HepG2 (cell line): Measurements from ENCODE around the gene PIGBOS1. TPM values are rescaled to one million over a fixed set of nuclear protein-coding genes. Genes with fewer than 3 reads are reported as not detected.

Experiments used
- ATAC-seq: fragments of 200-7000 bp; cut with Tn5 transposase; 3 replicates; pipeline ENCODE4 v1.9.1; 2020; ENCODE audit warnings: mild to moderate bottlenecking, moderate library complexity
- BruUV-seq: library from RNA; stranded (reverse); fragments of 400-500 nt; replicated peaks from 2 replicates; lab custom pipeline; 2021; lab: Mats Ljungman, UMichigan
- CTCF ChIA-PET: fragments of 300-600 bp; formaldehyde crosslinking; extraction: SDS; loops from one replicate; lab custom pipeline; 2021; ENCODE audit warnings: low total read pairs, inconsistent platforms, low intra/inter-chr PET ratio; lab: Yijun Ruan, JAX
- POLR2A ChIA-PET: fragments of 350-600 bp; sonication (Branson Sonifier 250); formaldehyde crosslinking; loops from one replicate; lab custom pipeline; 2020; ENCODE audit warnings: antibody characterized with exemption, inconsistent platforms; lab: Yijun Ruan, JAX
- DNase-seq: peaks from one replicate; pipeline ENCODE4 v3.0.0-alpha.2; 2015; ENCODE audit warnings: low spot score
- FAIRE-seq: peaks from 3 replicates; lab custom pipeline; 2011; peaks lifted over from hg19 to GRCh38; lab: Jason Lieb, UNC
- H2AFZ ChIP-seq: one replicate; pipeline ENCODE4 v1.6.1; 2011; ENCODE audit warnings: low read length, inconsistent platforms
- H3K27ac ChIP-seq: fragments of 300-600 bp; 3 replicates; pipeline ENCODE4 v1.8.0; 2011; ENCODE audit warnings: mixed run types, mild to moderate bottlenecking, mixed read lengths, low read length, inconsistent platforms; ENCODE audit not compliant: insufficient read depth; ENCODE audit errors: extremely low read length
- H3K27me3 ChIP-seq, 2 experiments: fragments of 200-600 bp in 1 of 2; 2 replicates in 1 of 2; 3 replicates in 1 of 2; pipeline versions ENCODE4 v1.6.0 to v1.8.0; 2011; ENCODE audit warnings: low read length in 2 of 2, mild to moderate bottlenecking in 2 of 2, moderate library complexity in 2 of 2, inconsistent platforms in 1 of 2; ENCODE audit not compliant: insufficient read depth in 2 of 2, control insufficient read depth in 1 of 2
- H3K36me3 ChIP-seq, 2 experiments: fragments of 200-600 bp in 1 of 2; replicated peaks in 1 of 2; 2 replicates in 1 of 2; 3 replicates in 1 of 2; pipeline versions ENCODE4 v1.5.1 to v1.8.0; 2011; ENCODE audit warnings: low read length in 2 of 2, inconsistent platforms in 1 of 2; ENCODE audit not compliant: insufficient read depth in 2 of 2, control insufficient read depth in 1 of 2
- H3K4me1 ChIP-seq: 2 replicates; pipeline ENCODE4 v1.5.1; 2012; ENCODE audit warnings: low read length, inconsistent platforms; ENCODE audit not compliant: insufficient read depth
- H3K4me2 ChIP-seq: 2 replicates; pipeline ENCODE4 v1.6.0; 2011; ENCODE audit warnings: low read depth, low read length, inconsistent platforms
- H3K4me3 ChIP-seq, 3 experiments: fragments of 200-600 bp in 1 of 3; sonication (generic), shearing (Covaris generic) in 1 of 3; replicated peaks in 1 of 3; 2 replicates each; pipeline ENCODE4 v1.5.1; 2011 to 2016; ENCODE audit warnings: low read length in 3 of 3, inconsistent platforms in 2 of 3, low read depth in 2 of 3, mild to moderate bottlenecking in 2 of 3, control low read depth in 1 of 3, mixed read lengths in 1 of 3; ENCODE audit not compliant: insufficient read depth in 1 of 3
- H3K79me2 ChIP-seq: one replicate; pipeline ENCODE4 v1.6.1; 2011; ENCODE audit warnings: low read length, inconsistent platforms; ENCODE audit not compliant: insufficient read depth
- H3K9ac ChIP-seq: 2 replicates; pipeline ENCODE4 v1.6.0; 2011; ENCODE audit warnings: mild to moderate bottlenecking, low read depth, low read length, inconsistent platforms; ENCODE audit not compliant: insufficient read depth
- H3K9me3 ChIP-seq: 2 replicates; pipeline ENCODE4 v1.5.1; 2012; ENCODE audit warnings: mild to moderate bottlenecking, low read length
- H4K20me1 ChIP-seq: 2 replicates; pipeline ENCODE4 v1.6.0; 2011; ENCODE audit warnings: inconsistent platforms, mild to moderate bottlenecking, low read length, moderate library complexity; ENCODE audit not compliant: insufficient read depth
- ATF7 ChIP-seq, 2 experiments: fragments of 450-650 bp in 1 of 2; sonication (generic) in 1 of 2; formaldehyde crosslinking in 1 of 2; IDR thresholded peaks; 2 replicates each; pipeline versions ENCODE4 v1.4.0 to v1.6.1; 2016 to 2020; ENCODE audit warnings: antibody characterized with exemption in 1 of 2, mild to moderate bottlenecking in 1 of 2, missing genetic modification reagents in 1 of 2
- PCBP2 ChIP-seq: fragments of 200-400 bp; formaldehyde crosslinking; optimal IDR thresholded peaks from 2 replicates; pipeline ENCODE3; 2018; ENCODE audit warnings: low read length, low read depth; ENCODE audit not compliant: poor library complexity, severe bottlenecking
- PHB2 ChIP-seq: fragments of 450-650 bp; IDR thresholded peaks from 2 replicates; pipeline ENCODE4 v1.6.1; 2018; ENCODE audit not compliant: partially characterized antibody
- TOE1 ChIP-seq: sonication (generic); formaldehyde crosslinking; IDR thresholded peaks from 2 replicates; pipeline ENCODE4 v1.4.0; 2020; ENCODE audit warnings: mild to moderate bottlenecking, missing genetic modification reagents
- ZIK1 ChIP-seq: sonication (generic); formaldehyde crosslinking; IDR thresholded peaks from 2 replicates; pipeline ENCODE4 v1.5.0; 2020; ENCODE audit warnings: mild to moderate bottlenecking, low read depth, missing genetic modification reagents, borderline replicate concordance
- ZNF253 ChIP-seq: sonication (generic); formaldehyde crosslinking; IDR thresholded peaks from 2 replicates; pipeline ENCODE4 v1.8.0; 2022; ENCODE audit warnings: mild to moderate bottlenecking, missing genetic modification reagents, borderline replicate concordance
- WGBS: methylation state at CpG from one replicate; pipeline ENCODE4 v1.1.6; 2017; ENCODE audit warnings: low lambda C conversion rate; 5-methylcytosine and 5-hydroxymethylcytosine counted together
- in situ Hi-C: cut with HindIII; loops from 2 replicates; pipeline ENCODE4 v1.10.0; 2017; ENCODE audit warnings: low pct_unique_long_range_greater_than_20kb; ENCODE audit not compliant: extremely low pct_ligation_motif_present
- intact Hi-C: fragments of 100-400 bp; cut with micrococcal nuclease; formaldehyde crosslinking; loops from one replicate; pipeline ENCODE4 v1.10.0; 2022; ENCODE audit not compliant: unreplicated experiment
- polyA plus RNA-seq, 8 experiments: library from polyadenylated mRNA; depleted of rRNA in 3 of 8; stranded (reverse) in 7 of 8; unstranded in 1 of 8; fragments of >200 nt; fragmentation: Illumina TruSeq in 4 of 8; extraction: Trizol in 4 of 8; gene quantifications; 2 replicates each; pipeline versions ENCODE4 v1.2.1 to v1.2.3, GENCODE V29; 2011 to 2016; ENCODE audit warnings: low read depth in 4 of 8, missing spikeins in 1 of 8, mixed read lengths in 1 of 8; ENCODE audit not compliant: insufficient read depth in 1 of 8
- total RNA-seq, 5 experiments: library from RNA; depleted of rRNA; stranded (reverse); fragments of >200 nt; fragmentation: Illumina TruSeq; extraction: Trizol; gene quantifications; 2 replicates each; pipeline ENCODE4 v1.2.3, GENCODE V29; 2016; ENCODE audit warnings: low read depth in 1 of 5
- TF ChIP-seq, protein P1 (sequence below): sonication (generic); formaldehyde crosslinking; IDR thresholded peaks from 2 replicates; pipeline ENCODE4 v1.4.0; 2020; ENCODE audit warnings: missing genetic modification reagents

Gene PIGBOS1
- total and polyA plus RNA-seq, 2 of the 13 experiments (the other 11 are each of a cell fraction or from before 2014, with no cell fraction given), result 14.8 to 22.1 TPM

GRCh38 chr15:55277715-55278114 lies 41.2 kb downstream of the PIGBOS1 start:
- Histone ChIP-seq H3K9me3 (no peaks in the 10 kb centered on the region), H3K27ac (no peak overlapping the region), H3K4me3 (no peak overlapping the region), H3K79me2 (no peaks in the 10 kb centered on the region), H3K36me3 (no peaks in the 10 kb centered on the region), H3K4me1 (peaks cover 12% of the 10 kb centered on the region), H2AFZ (no peak overlapping the region), H3K27me3 (no peaks in the 10 kb centered on the region; a peak in 1 of 5 replicates), H4K20me1 (no peaks in the 10 kb centered on the region), H3K9ac (no peak overlapping the region), H3K4me2 (no peak overlapping the region)
- WGBS, result 80% methylated on average over 2 of the region's 2 CpGs
- in situ Hi-C loops (no loop called here), intact Hi-C loops (no loop called here)
- FAIRE-seq, result no peak
- no peak for ATAC-seq
- ChIA-PET CTCF (no interaction called here), POLR2A (no interaction called here)
- no peak for DNase-seq
- TF ChIP-seq PCBP2 (no peak), ZNF253 (CRISPR knock-in tag) (no peak), ATF7 (IDR thresholded peaks at IDR 0.05) (no peak), ATF7 (CRISPR knock-in tag; IDR thresholded peaks at IDR 0.05) (no peak), PHB2 (no peak), TOE1 (CRISPR knock-in tag) (no peak), ZIK1 (CRISPR knock-in tag) (no peak)
- TF ChIP-seq, protein P1, sequence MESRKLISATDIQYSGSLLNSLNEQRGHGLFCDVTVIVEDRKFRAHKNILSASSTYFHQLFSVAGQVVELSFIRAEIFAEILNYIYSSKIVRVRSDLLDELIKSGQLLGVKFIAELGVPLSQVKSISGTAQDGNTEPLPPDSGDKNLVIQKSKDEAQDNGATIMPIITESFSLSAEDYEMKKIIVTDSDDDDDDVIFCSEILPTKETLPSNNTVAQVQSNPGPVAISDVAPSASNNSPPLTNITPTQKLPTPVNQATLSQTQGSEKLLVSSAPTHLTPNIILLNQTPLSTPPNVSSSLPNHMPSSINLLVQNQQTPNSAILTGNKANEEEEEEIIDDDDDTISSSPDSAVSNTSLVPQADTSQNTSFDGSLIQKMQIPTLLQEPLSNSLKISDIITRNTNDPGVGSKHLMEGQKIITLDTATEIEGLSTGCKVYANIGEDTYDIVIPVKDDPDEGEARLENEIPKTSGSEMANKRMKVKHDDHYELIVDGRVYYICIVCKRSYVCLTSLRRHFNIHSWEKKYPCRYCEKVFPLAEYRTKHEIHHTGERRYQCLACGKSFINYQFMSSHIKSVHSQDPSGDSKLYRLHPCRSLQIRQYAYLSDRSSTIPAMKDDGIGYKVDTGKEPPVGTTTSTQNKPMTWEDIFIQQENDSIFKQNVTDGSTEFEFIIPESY, result no peak
- no TSS peak for BruUV-seq
